OCI-LY7 (cell line): ENCODE measurements around the gene KIF17.
"Not testable (repeated sequence)": the region's sequence is repeated elsewhere in the genome, so short reads cannot be mapped to it uniquely, and the experiment has no call there.

Experiments
- CTCF ChIP-seq: fragments of 200-600 bp; sonication (generic); conservative IDR thresholded peaks from 2 replicates; pipeline ENCODE4 v1.5.1; 2014; ENCODE audit warnings: mild to moderate bottlenecking, antibody characterized with exemption, low read length, moderate library complexity, mixed read lengths
- EZH2phosphoT487 ChIP-seq: fragments of 200-600 bp; sonication (generic); IDR thresholded peaks from 2 replicates; pipeline ENCODE4 v1.6.1; 2018; ENCODE audit warnings: low read depth, borderline replicate concordance, mild to moderate bottlenecking, mixed run types, antibody characterized with exemption, low read length, moderate library complexity, mixed read lengths

GRCh38 chr1:20673626-20674025 lies 44.2 kb downstream of the KIF17 start:
- TF ChIP-seq EZH2phosphoT487, CTCF: not testable (repeated sequence)
